ENCODE measurements around the gene NMNAT3. TPM values are rescaled to one million over a fixed set of nuclear protein-coding genes. Genes with fewer than 3 reads are reported as not detected.
"Not testable (repeated sequence)": the region's sequence is repeated elsewhere in the genome, so short reads cannot be mapped to it uniquely, and the experiment has no call there.

The NMNAT3 gene
- total RNA-seq, 3 donors from 2014 or later: 6.6 to 17.3 (median 9.2) TPM

DNA sequence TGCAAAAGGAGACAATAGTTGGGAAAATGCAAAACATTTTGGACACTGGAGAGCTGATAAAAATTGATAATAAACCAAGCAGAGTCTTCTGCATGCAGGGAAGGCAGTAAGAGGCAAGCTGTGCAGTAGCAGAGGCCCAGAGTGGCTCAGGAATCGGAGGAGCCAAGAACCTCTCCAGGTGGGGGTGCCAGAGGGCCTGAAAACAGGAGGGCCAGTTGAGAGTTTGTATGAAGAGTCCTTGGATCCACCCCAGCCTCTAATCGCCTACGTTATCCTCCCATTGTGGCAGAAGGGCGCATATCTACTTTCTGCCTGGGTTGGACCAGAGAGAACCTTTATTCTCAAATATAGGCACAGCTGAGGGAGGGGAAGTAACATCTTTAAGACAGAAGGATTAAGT lies 89.3 kb downstream of the NMNAT3 start:
- Histone ChIP-seq H3K4me1 (no peaks in the 10 kb centered on the region), H3K36me3 (no peaks in the 10 kb centered on the region), H3K4me3 (no peak overlapping the region), H3K27me3 (no peaks in the 10 kb centered on the region), H3K9me3 (no peaks in the 10 kb centered on the region), H3K27ac (no peak overlapping the region)
- DNase-seq (ENCODE audit: low spot score in 2 of 2): no peak
- no peak for TF ChIP-seq POLR2AphosphoS5 (IDR thresholded peaks at IDR 0.05)
- TF ChIP-seq, protein P1, sequence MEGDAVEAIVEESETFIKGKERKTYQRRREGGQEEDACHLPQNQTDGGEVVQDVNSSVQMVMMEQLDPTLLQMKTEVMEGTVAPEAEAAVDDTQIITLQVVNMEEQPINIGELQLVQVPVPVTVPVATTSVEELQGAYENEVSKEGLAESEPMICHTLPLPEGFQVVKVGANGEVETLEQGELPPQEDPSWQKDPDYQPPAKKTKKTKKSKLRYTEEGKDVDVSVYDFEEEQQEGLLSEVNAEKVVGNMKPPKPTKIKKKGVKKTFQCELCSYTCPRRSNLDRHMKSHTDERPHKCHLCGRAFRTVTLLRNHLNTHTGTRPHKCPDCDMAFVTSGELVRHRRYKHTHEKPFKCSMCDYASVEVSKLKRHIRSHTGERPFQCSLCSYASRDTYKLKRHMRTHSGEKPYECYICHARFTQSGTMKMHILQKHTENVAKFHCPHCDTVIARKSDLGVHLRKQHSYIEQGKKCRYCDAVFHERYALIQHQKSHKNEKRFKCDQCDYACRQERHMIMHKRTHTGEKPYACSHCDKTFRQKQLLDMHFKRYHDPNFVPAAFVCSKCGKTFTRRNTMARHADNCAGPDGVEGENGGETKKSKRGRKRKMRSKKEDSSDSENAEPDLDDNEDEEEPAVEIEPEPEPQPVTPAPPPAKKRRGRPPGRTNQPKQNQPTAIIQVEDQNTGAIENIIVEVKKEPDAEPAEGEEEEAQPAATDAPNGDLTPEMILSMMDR (IDR thresholded peaks at IDR 0.05): no peak
- TF ChIP-seq POLR2A (IDR thresholded peaks at IDR 0.05): no peak
- intact Hi-C loops (cut with DNase I; ENCODE audit: low total_unique reads): no loop called here

DNA sequence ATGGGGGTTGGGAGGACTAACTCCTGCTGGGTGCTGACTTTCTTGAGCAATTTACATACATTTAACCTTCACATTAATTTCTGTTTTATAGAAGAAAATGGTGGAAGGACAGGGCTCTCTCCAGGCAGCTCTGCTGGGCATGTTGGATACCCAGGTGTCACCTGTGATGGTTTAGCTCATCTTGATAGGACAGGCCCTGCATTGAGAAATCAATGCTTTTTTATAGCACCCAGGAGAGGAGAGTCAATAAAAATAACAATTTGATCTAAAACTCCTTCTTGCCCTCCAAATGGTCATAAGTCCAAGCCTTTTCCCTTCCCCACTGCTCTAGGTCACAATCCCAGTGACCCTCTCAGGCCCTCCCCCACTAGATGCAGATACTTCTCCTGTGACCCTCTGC lies 90.0 kb downstream of the NMNAT3 start:
- Histone ChIP-seq H3K36me3 (no peaks in the 10 kb centered on the region), H3K27ac (no peak overlapping the region), H3K27me3 (no peaks in the 10 kb centered on the region), H3K4me3 (no peak overlapping the region), H3K4me1 (no peaks in the 10 kb centered on the region), H3K9me3 (no peaks in the 10 kb centered on the region)
- TF ChIP-seq POLR2AphosphoS5 (IDR thresholded peaks at IDR 0.05) (no peak), POLR2A (IDR thresholded peaks at IDR 0.05) (no peak)
- TF ChIP-seq, protein P1 (IDR thresholded peaks at IDR 0.05): no peak
- DNase-seq (ENCODE audit: low spot score in 2 of 2): no peak
- intact Hi-C loops (cut with DNase I; ENCODE audit: low total_unique reads): no loop called here

DNA sequence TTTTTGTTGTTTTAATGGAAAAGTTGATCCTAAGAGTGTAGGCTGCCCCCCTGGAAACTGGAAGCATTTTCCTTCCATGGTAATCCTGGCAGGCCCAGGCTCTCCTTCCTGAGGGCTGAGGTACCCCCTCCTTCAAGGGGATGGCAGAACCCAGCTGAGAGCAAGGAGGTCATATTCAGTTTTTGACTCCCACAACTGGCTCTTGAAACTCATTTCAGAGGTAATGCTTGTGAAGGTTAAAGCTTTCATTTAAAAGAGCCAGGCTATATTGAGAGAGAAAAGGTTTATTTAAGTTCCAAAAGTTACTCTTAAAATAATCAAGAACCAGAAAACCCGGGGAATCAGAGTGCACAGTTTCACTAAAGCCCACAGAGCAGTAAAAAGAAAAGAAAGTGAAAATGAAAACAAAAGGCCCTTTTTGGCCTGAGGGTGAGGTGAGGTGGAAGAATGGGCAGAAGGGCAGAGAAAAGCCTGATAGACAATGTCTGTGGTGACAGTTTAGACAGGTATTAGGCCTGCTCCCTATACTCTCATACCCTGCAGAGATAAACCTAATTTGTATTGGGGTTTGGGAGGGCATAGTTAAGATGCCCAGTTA lies 91.3 kb downstream of the NMNAT3 start:
- Histone ChIP-seq H3K9me3 (no peaks in the 10 kb centered on the region), H3K27ac (no peak overlapping the region), H3K27me3 (no peaks in the 10 kb centered on the region), H3K36me3 (no peaks in the 10 kb centered on the region), H3K4me3 (no peak overlapping the region), H3K4me1 (no peaks in the 10 kb centered on the region)
- DNase-seq (ENCODE audit: low spot score in 2 of 2): no peak
- intact Hi-C loops (cut with DNase I; ENCODE audit: low total_unique reads): no loop called here
- no peak for TF ChIP-seq POLR2A (IDR thresholded peaks at IDR 0.05)
- no peak for TF ChIP-seq POLR2AphosphoS5 (IDR thresholded peaks at IDR 0.05)
- TF ChIP-seq, protein P1 (IDR thresholded peaks at IDR 0.05): no peak

- H3K9me3 ChIP-seq: no peaks in the 10 kb centered on the region
- intact Hi-C loops (cut with DNase I; ENCODE audit: low total_unique reads): no loop called here
- no peak overlapping the region for H3K4me3 ChIP-seq
- no peaks in the 10 kb centered on the region for H3K4me1 ChIP-seq
- no peak for DNase-seq (ENCODE audit: low spot score in 2 of 2)
- TF ChIP-seq POLR2A (IDR thresholded peaks at IDR 0.05) (no peak), POLR2AphosphoS5 (IDR thresholded peaks at IDR 0.05) (no peak)
- TF ChIP-seq, protein P1 (IDR thresholded peaks at IDR 0.05): no peak
- no peak overlapping the region for H3K27ac ChIP-seq
- H3K27me3 ChIP-seq: no peaks in the 10 kb centered on the region
- H3K36me3 ChIP-seq: no peaks in the 10 kb centered on the region
Observed at GRCh38 chr3:139585820-139586219, 92.0 kb downstream of the NMNAT3 start.

DNA sequence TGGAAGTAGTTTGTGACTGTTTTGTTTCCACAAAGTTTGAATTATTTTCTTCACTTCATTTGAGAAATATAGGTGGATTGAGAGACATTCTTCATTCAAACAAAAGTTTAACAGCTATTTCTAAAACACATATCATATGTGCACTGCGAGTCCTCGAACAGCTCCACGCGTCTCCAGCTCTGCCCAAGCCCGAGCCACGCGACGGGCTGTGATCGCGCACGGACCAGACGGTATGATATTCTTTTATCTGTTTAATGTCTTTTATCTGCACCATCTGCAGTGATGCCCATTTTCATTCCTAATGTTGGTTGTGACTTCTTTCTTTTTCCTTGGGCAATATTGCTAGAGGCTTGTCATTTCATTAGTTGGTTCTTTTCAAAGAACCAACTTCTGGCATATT lies 94.1 kb downstream of the NMNAT3 start:
- H3K36me3 ChIP-seq; H3K4me3 ChIP-seq; H3K4me1 ChIP-seq; intact Hi-C loops (cut with DNase I; ENCODE audit: low total_unique reads); DNase-seq (ENCODE audit: low spot score in 2 of 2); H3K27me3 ChIP-seq; H3K9me3 ChIP-seq; H3K27ac ChIP-seq: not testable (repeated sequence)

DNA sequence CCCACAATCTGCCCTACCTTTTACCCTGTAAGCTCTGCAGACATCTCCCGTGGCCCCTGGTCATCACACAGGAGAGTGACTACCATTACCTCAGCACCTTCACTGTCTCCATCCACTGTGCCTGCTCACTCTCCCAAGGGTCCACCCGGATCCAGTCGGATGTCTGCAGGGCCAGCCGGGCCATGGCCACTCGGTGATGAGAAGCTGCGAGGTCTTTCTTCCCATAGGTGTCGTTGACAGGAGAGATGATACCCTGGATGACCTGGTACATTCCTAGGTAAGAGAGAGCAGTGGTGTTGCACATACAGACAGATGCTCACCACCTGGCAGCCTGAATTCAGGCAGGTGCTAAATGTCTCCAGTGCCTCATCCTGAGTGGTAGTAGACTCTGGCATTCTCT lies 99.0 kb downstream of the NMNAT3 start:
- intact Hi-C loops (cut with DNase I; ENCODE audit: low total_unique reads): no loop called here
- TF ChIP-seq, protein P1 (IDR thresholded peaks at IDR 0.05): no peak
- TF ChIP-seq POLR2AphosphoS5 (IDR thresholded peaks at IDR 0.05): no peak
- TF ChIP-seq POLR2A (IDR thresholded peaks at IDR 0.05): no peak
- DNase-seq (ENCODE audit: low spot score in 2 of 2): no peak
- Histone ChIP-seq H3K27me3 (no peaks in the 10 kb centered on the region), H3K4me1 (no peaks in the 10 kb centered on the region), H3K27ac (no peak overlapping the region), H3K4me3 (no peak overlapping the region), H3K36me3 (no peaks in the 10 kb centered on the region), H3K9me3 (no peaks in the 10 kb centered on the region)

Measured in breast epithelium (tissue), 4 donors.